IPS-NIHi7 (cell line): ENCODE results near the gene ARL14EP.

Experiments
- DNase-seq: peaks from one replicate; pipeline ENCODE4 v3.0.0; 2012; ENCODE audit warnings: mixed read lengths; ENCODE audit errors: extremely low spot score

Gene ARL14EP

DNA sequence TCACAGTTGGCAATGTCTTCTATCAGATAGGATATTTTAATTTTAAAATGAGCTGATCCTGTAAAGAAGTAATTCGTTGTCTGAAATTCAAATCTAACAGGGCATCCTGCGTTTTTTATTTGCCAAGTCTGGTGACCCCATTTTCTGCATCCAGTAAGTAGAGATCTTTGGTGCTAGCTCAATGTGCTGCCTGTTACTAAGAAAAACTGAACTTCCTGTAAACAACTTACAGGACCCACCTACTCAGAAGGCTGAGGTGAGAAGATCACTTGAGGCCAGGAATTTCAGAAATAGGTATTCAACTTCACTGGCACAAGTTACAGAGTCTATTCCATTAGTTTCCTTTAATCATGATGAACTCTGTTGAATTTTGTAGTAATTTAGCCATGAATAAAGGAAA lies 4.0 kb downstream of the ARL14EP start:
- no peak for DNase-seq

- no peak for DNase-seq
These were observed 5.8 kb downstream of the ARL14EP start for GRCh38 chr11:30328681-30329080.

DNA sequence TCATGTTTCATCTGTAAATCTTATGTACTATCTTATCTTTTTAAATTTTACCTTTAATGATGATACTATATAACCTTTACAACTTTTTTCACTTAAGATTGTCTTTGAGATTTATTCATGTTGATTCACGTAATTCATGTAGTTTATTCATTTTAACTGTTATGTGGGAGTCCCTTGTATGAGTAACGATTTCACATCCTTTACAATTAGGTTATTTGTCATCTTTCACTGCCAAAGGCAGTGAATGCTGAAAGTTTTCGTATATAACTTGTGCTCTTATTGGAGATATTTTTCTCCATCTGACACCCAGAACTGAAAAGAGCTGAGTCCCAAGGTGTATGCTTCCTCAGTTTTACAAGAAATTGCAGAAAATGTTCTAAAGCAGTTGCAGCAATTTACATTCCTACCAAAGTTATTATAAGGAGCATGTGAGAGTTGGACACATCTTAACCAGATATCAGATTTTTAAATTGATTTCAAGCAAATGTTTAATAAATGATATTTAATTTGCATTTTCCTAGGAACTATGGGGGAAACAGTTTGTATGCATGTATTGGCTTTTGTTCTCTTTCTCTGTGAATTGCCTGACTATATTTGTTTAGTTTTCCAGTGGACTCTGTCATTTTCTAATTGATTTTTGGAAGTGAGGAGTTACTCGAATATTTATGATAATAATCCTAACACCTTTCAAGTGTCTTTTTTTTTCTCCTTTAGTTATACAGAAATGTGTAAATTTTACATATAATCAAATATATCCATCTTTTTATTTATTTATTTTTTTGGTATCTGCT lies 6.4 kb downstream of the ARL14EP start:
- DNase-seq: no peak

DNA sequence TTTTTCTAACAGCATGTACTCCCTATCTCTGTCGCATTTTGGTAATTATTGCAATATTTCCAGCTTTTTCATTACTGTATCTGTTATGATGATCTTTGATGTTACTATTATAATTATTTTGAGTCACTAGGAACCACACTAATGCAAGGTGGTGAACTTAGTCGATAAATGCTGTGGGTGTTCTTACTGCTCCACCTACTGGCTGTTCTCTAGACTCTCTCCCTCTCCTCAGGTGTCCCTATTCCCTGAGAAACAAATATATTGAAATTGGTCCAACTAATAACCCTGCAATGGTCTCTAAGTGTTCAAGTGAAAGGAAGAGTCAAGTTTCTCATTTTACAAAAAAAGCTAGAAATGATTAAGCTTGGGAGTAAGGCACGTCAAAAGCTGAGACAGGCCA lies 10.5 kb downstream of the ARL14EP start:
- DNase-seq: peak; percentile 25

DNA sequence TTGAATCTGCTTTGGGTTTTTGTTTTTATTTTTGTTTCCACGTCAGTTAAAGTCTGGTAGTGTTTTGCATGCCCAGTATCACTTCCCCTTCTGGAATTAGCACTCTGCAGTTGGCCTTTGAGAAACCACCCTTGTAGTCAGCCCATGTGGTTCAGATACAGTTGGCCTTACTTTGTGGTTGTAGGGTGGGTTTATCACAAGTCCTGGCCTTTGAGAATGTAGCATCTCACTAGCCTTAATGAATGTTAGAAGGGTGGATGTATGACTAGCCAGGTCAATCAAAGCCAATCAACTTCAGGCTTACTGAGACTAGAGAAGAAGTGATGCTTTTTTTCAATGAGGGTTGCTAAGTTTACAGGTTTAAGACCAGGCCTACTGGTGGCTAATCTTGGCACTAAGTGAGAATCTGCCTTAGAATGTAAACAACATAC lies 19.8 kb downstream of the ARL14EP start:
- DNase-seq: no peak

DNA sequence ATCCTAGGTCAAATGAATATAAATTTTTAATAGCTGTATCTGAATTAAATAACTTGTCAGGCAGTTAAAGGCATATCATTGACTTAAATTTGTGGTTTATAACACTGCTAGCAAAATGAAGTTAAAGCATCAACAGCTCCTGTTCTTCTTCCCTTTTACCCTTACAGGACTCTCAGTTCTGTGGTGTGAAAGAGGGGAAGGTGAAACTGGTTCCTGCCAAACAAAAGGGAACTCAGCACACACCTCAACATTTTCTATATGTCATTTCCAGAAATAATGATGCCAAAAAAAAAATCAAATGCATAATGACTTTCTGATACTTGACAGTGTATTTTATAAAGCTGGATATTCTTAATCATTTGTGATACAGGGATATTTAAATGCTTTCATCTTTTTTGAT lies 21.2 kb downstream of the ARL14EP start:
- DNase-seq: no peak

GRCh38 chr11:30345644-30346043 lies 22.7 kb downstream of the ARL14EP start:
- no peak for DNase-seq

- peak; percentile 31 for DNase-seq
These were observed 23.3 kb downstream of the ARL14EP start for GRCh38 chr11:30346068-30346688.

- DNase-seq: no peak
These were observed 25.1 kb downstream of the ARL14EP start for GRCh38 chr11:30348035-30348434.

GRCh38 chr11:30349885-30350284 lies 27.0 kb downstream of the ARL14EP start:
- DNase-seq: no peak

DNA sequence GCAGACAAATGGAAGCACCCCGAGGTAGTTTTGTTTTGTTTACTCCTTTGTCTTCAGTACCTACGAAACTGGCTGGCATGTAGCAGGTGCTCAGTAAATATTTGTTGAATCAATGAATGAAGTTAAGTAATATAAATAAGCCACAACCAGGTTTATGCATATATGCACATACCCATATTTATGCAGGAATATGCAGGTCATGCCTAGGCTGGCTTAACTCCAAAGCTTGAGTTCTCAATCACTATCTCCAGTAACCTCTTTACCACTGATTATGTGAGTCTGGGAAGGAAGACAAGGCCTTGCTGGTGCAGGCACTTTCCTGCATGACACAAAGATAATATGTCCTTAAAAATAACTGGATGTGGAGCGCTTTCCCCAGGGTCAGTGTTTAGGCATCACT lies 27.5 kb downstream of the ARL14EP start:
- no peak for DNase-seq

- DNase-seq: no peak
These were observed 28.2 kb downstream of the ARL14EP start for GRCh38 chr11:30351061-30351460.

DNA sequence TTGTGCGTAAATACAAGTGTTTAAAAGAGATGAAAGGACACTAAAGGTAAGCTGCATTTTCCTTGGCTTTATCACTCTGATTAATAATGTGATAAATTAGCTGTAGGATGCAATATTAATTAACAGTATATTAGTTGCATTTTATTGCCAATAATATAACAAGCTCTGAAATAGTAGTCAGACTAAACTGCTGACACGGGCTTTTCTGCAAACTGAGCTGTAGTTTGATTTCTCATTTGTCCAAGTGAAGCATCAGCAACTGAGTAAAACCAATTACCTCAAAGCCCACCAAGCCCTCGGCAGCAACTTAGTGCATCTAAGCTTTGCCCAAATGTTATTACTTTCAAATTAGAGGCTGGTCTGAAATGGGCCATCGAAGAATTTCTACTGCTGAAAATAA lies 33.5 kb downstream of the ARL14EP start:
- DNase-seq: no peak

DNA sequence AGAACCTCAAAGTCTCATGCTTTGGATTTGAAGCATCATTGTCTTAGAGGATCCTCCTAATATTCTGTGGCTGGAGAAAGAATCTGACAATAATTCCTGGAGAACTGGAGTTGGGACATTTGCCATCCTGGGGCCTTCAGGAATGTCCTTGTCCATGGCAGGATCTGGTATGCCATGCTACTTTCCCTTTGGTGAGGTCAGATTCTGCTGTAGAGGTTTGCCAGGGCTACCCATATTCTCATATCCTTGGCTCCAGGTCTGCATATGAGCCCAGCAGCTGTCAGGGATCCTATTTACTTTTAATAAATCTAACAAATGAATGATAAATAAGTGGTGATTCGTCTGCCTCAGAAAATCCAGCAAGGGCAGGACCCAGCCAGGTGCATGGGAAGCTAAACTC lies 35.0 kb downstream of the ARL14EP start:
- no peak for DNase-seq

DNA sequence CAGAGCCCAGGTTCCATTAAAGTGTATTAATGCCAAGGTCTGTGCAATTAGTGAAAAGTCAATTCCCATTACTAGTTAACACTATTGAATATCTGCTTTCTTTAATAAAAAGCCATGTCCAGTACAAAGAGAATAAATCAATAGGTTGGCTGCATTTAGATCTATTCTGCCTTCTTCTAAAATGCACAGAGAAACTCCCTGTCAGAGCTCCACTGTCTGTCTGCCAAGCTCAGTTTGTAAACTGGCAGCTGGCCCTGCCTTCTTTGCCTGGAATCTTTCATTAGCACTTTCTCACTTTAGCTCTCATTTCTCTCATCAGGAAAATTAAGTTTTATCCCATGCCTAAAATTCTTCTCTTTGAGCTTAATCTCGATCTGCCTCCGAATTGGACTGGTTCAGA lies 35.6 kb downstream of the ARL14EP start:
- no peak for DNase-seq

GRCh38 chr11:30360741-30361140 lies 37.8 kb downstream of the ARL14EP start:
- no peak for DNase-seq

DNA sequence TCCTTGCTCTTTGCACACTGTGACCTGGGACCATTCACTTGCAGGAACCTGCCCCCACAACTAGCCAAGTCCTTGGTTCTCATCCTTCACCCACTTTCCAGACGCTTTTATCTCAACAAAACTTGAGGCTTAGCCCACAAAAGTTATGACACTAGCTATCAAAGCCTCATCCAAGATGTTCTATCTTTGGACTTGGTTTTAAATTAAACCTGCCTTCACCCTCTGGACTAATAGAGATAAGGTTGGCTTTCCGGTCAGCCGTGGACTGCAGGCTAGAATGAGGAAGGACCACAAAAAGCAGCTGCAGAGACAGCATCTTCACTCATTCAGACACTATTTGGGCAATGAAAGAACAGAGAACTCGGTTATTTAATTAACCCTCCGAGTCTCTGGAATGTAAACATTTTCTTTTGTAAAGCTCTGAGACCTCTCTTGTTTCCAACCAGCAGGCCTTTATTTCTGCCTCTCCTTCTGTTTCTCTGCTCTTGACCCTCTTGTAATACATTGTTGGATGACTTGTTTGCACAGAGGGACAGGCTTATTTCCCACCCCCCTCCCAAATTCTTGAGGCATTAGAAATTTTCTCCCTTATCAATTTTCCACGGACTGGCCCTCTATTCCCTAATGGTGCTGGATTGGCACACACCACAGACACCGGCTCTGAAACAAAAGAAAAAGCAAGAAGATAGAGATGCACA lies 41.4 kb downstream of the ARL14EP start:
- no peak for DNase-seq

DNA sequence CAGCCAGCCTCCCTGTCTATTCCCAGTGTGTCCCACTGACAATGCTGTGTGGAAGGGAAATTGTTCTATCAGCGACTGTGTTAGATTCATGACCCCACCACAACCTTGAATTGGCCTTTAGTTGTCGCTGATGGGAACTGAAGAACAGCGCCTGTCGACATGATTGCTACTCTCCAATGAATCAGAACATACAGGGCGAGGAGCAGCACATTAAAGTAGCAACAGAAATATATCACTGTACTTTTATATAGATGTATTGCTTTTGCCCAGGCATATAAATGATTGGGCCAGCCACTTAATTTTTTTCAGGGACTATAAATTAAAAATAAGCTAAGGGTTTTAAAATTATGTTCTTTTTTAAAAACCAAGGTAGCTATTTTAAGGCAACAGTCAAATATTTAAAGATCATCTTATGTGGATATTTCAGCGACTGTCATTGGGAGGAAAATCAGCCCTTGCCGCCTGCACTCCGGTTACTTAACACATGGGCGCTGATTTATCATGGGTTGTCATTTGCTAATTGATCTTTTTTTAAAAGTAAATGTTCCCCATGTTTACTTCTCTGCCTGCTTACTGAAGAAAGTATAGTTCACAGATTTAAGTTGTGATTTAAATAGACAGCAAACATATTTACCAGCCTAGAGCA lies 42.1 kb downstream of the ARL14EP start:
- DNase-seq: no peak

DNA sequence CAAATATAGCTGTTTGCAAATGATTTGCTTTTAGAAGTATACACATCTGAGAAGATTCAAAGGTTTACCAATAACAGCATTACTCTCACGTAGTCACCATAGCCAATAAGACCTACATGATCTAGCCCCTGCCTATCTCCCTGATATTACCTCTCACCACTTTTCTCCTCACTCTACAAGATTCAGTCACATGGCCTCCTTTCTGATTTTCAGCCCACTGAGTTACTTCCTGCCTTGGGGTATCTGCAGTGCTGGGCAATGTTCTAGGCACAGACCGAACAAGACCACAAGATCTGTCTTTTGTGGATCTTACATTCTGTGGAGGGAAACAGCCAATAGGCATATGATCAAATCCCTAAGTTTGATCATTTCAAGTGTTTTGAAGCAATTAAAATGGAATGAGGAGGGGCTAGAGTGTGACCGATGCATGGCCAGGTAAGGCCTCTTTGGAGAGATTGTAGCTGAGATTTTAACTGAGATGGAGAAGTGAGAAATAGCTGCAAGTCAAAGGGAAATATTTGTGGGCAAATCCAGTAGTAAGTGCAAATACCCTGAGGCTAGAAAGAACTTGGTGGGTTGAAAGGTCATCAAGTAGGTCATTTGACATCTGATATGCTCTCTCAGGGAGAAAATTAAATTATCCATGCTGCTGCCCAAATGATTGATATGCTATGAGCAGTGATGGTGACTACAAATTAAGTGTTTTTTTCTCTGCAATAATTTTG lies 43.1 kb downstream of the ARL14EP start:
- DNase-seq: no peak

DNA sequence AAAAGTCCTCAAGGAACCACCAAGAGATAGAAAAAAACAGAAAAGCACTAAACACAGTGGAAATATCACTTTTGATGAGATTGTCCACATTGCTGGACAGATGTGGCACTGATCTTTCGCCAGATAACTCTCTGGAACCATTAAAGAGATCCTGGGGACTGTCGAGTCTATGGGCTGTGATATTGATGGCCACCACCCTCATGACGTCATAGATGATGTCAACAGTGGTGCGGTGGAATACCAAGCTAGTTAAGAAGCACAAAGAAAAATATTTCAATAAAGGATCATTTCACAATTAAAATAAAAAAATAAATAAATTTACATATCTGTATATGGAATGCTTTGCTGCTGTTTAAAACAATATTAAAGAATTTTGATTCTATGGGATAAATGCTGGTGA lies 45.5 kb downstream of the ARL14EP start:
- DNase-seq: no peak

DNA sequence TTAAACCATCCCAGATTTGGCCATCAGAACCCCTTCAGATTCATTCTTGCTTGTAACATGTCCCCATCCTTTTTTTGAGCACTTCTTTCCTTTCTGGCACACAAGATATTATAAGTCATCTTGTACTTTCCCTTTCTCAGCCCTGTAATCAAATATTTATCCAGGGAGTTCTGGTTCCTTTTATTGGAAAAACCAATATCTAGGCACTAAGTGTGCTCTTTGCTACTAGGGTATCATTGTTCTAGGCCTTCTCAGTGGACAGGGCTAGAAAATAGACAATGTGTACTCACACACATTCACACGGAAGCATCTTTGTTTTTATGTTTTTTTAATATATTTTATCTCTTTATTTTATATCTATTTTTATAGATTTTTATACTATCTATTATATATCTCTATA lies 47.3 kb downstream of the ARL14EP start:
- no peak for DNase-seq

- no peak for DNase-seq
These were observed 54.4 kb downstream of the ARL14EP start for GRCh38 chr11:30377347-30377746.
